HL-60/S4 treated with retinoic acid at 250 ng/mL for 4 days and 3 days (cell line): ENCODE measurements around the gene ZFYVE28.
"Not testable (repeated sequence)": the region's sequence is repeated elsewhere in the genome, so short reads cannot be mapped to it uniquely, and the experiment has no call there.

Experiments used
- in situ Hi-C: fragments of 300-500 bp; cut with MboI; formaldehyde crosslinking; loops from 2 replicates; pipeline ENCODE4 v1.7.0; 2022; ENCODE audit warnings: low sequenced_read_pairs

ZFYVE28 gene

GRCh38 chr4:2417765-2418649 is at the start of gene ZFYVE28:
TSS of gene ZFYVE28 (minus strand) at chr4:2418645. CDS start at chr4:2418323, 322 bp downstream.
- in situ Hi-C loops: no loop called here

- in situ Hi-C loops: not testable (repeated sequence)
Measured at GRCh38 chr4:2465544-2465943, 47.1 kb upstream of the ZFYVE28 start.

- in situ Hi-C loops: no loop called here
Measured at GRCh38 chr4:2465032-2465431, 46.6 kb upstream of the ZFYVE28 start.

- in situ Hi-C loops: no loop called here
Measured at GRCh38 chr4:2462992-2463762, 44.7 kb upstream of the ZFYVE28 start.

- in situ Hi-C loops: no loop called here
Measured at GRCh38 chr4:2462218-2462991, 44.0 kb upstream of the ZFYVE28 start.

GRCh38 chr4:2461246-2461960 is 43.0 kb upstream of the ZFYVE28 start:
- in situ Hi-C loops: no loop called here

- in situ Hi-C loops: no loop called here
Measured at GRCh38 chr4:2459589-2460349, 41.3 kb upstream of the ZFYVE28 start.

- in situ Hi-C loops: no loop called here
Measured at GRCh38 chr4:2458546-2459491, 40.4 kb upstream of the ZFYVE28 start.

GRCh38 chr4:2457481-2458295 is 39.2 kb upstream of the ZFYVE28 start:
- in situ Hi-C loops: no loop called here

GRCh38 chr4:2451821-2452785 is 33.7 kb upstream of the ZFYVE28 start:
- in situ Hi-C loops: no loop called here

- in situ Hi-C loops: no loop called here
Measured at GRCh38 chr4:2451036-2451520, 32.6 kb upstream of the ZFYVE28 start.

GRCh38 chr4:2450394-2451035 is 32.1 kb upstream of the ZFYVE28 start:
- in situ Hi-C loops: no loop called here

- in situ Hi-C loops: no loop called here
Measured at GRCh38 chr4:2449511-2450392, 31.3 kb upstream of the ZFYVE28 start.

- in situ Hi-C loops: no loop called here
Measured at GRCh38 chr4:2449051-2449450, 30.6 kb upstream of the ZFYVE28 start.

GRCh38 chr4:2448589-2448988 is 30.1 kb upstream of the ZFYVE28 start:
- in situ Hi-C loops: no loop called here
